Common myeloid progenitor, CD34-positive (primary cell): ENCODE measurements around the gene RASGEF1C.

Experiments used
- CTCF ChIA-PET: fragments of 350-600 bp; sonication (Branson Sonifier 250); formaldehyde crosslinking; loops from one replicate; lab custom pipeline; 2021; ENCODE audit warnings: antibody characterized with exemption; lab: Charles Lee
- POLR2A ChIA-PET: fragments of 350-600 bp; sonication (Branson Sonifier 250); formaldehyde crosslinking; loops from one replicate; lab custom pipeline; 2021; ENCODE audit warnings: antibody characterized with exemption; lab: Charles Lee
- DNase-seq, 3 donors: peaks; one replicate each; pipeline versions ENCODE4 v3.0.0 to v3.0.0-alpha.2; 2013
- H3K27ac ChIP-seq, 2 experiments: 1 replicate in 1 of 2; 2 replicates in 1 of 2; pipeline ENCODE4 v1.7.0; 2013; ENCODE audit warnings: inconsistent platforms in 2 of 2, low read length in 2 of 2, mild to moderate bottlenecking in 2 of 2, low read depth in 1 of 2, moderate library complexity in 1 of 2; ENCODE audit not compliant: severe bottlenecking in 2 of 2, insufficient read depth in 1 of 2, poor library complexity in 1 of 2
- H3K27me3 ChIP-seq, 5 experiments: replicated peaks in 2 of 5; 1 replicate in 3 of 5; 2 replicates in 2 of 5; pipeline versions ENCODE4 v1.6.1 to v1.7.0; 2013; ENCODE audit warnings: low read length in 4 of 5, mild to moderate bottlenecking in 2 of 5, moderate library complexity in 2 of 5, inconsistent platforms in 1 of 5; ENCODE audit not compliant: insufficient read depth in 5 of 5, control insufficient read depth in 4 of 5
- H3K36me3 ChIP-seq, 4 experiments: 1 replicate in 2 of 4; 2 replicates in 2 of 4; pipeline versions ENCODE4 v1.6.1 to v1.7.0; 2013; ENCODE audit warnings: low read length in 3 of 4, control low read depth in 1 of 4, mild to moderate bottlenecking in 1 of 4; ENCODE audit not compliant: control insufficient read depth in 4 of 4, insufficient read depth in 4 of 4
- H3K4me1 ChIP-seq, 4 experiments: 1 replicate in 3 of 4; 2 replicates in 1 of 4; pipeline versions ENCODE4 v1.6.1 to v1.7.1; 2013; ENCODE audit warnings: low read length in 3 of 4, mild to moderate bottlenecking in 3 of 4, control low read depth in 1 of 4, inconsistent platforms in 1 of 4, moderate library complexity in 1 of 4; ENCODE audit not compliant: control insufficient read depth in 4 of 4, insufficient read depth in 4 of 4; ENCODE audit errors: control extremely low read depth in 1 of 4
- H3K4me3 ChIP-seq, 7 experiments: 1 replicate in 4 of 7; 2 replicates in 3 of 7; pipeline versions ENCODE4 v1.5.1 to v1.7.0; 2013; ENCODE audit warnings: mild to moderate bottlenecking in 7 of 7, low read length in 6 of 7, moderate library complexity in 6 of 7, inconsistent platforms in 2 of 7, low read depth in 2 of 7, control low read depth in 1 of 7; ENCODE audit not compliant: insufficient read depth in 4 of 7, control insufficient read depth in 1 of 7; ENCODE audit errors: extremely low read depth in 1 of 7
- H3K9me3 ChIP-seq, 5 experiments: 1 replicate in 4 of 5; 2 replicates in 1 of 5; pipeline versions ENCODE4 v1.6.1 to v1.7.1; 2013; ENCODE audit warnings: low read length in 4 of 5, mild to moderate bottlenecking in 2 of 5, inconsistent platforms in 1 of 5, low read depth in 1 of 5, moderate library complexity in 1 of 5; ENCODE audit not compliant: control insufficient read depth in 4 of 5, insufficient read depth in 2 of 5; ENCODE audit errors: control extremely low read depth in 1 of 5
- WGBS: methylation state at CpG from one replicate; pipeline ENCODE4 v1.1.5; 2013; ENCODE audit not compliant: insufficient coverage; 5-methylcytosine and 5-hydroxymethylcytosine counted together

The RASGEF1C gene

GRCh38 chr5:180114304-180115003, 94.6 kb downstream of the RASGEF1C start:
- Histone ChIP-seq H3K27me3 (no peaks in the 10 kb centered on the region), H3K9me3 (no peaks in the 10 kb centered on the region), H3K36me3 (no peaks in the 10 kb centered on the region), H3K27ac (no peak overlapping the region), H3K4me1 (peaks cover 0 to 28% (median 8%) of the 10 kb centered on the region in 4 experiments), H3K4me3 (no peak overlapping the region)
- no peak for DNase-seq
- 97% methylated on average over 23 of the region's 23 CpGs for WGBS
- ChIA-PET CTCF (no interaction called here), POLR2A (no interaction called here)

- whole genome bisulfite sequencing = 100% methylated on average over 11 of the region's 23 CpGs
- H3K9me3 ChIP-seq = no peaks in the 10 kb centered on the region
- no peaks in the 10 kb centered on the region for H3K36me3 ChIP-seq
- H3K4me1 ChIP-seq = peaks cover 0 to 28% (median 8%) of the 10 kb centered on the region in 4 experiments
- no peak for DNase-seq
- no peak overlapping the region for H3K4me3 ChIP-seq
- CTCF ChIA-PET = no interaction called here
- POLR2A ChIA-PET = no interaction called here
- no peak overlapping the region for H3K27ac ChIP-seq
- H3K27me3 ChIP-seq = no peaks in the 10 kb centered on the region
These were observed 95.2 kb downstream of the RASGEF1C start for GRCh38 chr5:180113660-180114303.

GRCh38 chr5:180112181-180112861, 96.7 kb downstream of the RASGEF1C start:
- Histone ChIP-seq H3K9me3 (peaks cover 0 to 7% (median 1%) of the 10 kb centered on the region in 5 experiments), H3K27ac (no peak overlapping the region), H3K36me3 (no peaks in the 10 kb centered on the region), H3K4me1 (peaks cover 0 to 28% (median 8%) of the 10 kb centered on the region in 4 experiments), H3K27me3 (no peaks in the 10 kb centered on the region), H3K4me3 (no peak overlapping the region)
- WGBS = 91% methylated on average over 14 of the region's 15 CpGs
- DNase-seq = no peak
- ChIA-PET CTCF (no interaction called here), POLR2A (no interaction called here)

GRCh38 chr5:180111273-180112002, 97.6 kb downstream of the RASGEF1C start:
- Histone ChIP-seq H3K4me1 (peaks cover 0 to 27% (median 8%) of the 10 kb centered on the region in 4 experiments), H3K36me3 (no peaks in the 10 kb centered on the region), H3K4me3 (no peak overlapping the region), H3K27ac (no peak overlapping the region), H3K9me3 (peaks cover 0 to 12% (median 1%) of the 10 kb centered on the region in 5 experiments), H3K27me3 (no peaks in the 10 kb centered on the region)
- no peak for DNase-seq
- 98% methylated on average over 5 of the region's 7 CpGs for WGBS
- CTCF ChIA-PET = interaction anchor here (1.3 kb wide), 1 partner anchor 14 kb away, joined by 3 read pairs; no protein-coding TSS in a partner anchor
- POLR2A ChIA-PET = no interaction called here

GRCh38 chr5:180109920-180110319, 99.1 kb downstream of the RASGEF1C start:
- DNase-seq = no peak
- H3K9me3 ChIP-seq = peaks cover 0 to 19% (median 4%) of the 10 kb centered on the region in 5 experiments
- ChIA-PET CTCF (interaction anchor here (0.8 to 1.5 kb wide), 4 partner anchors 11 to 219 kb away, joined by 3 to 5 read pairs (median 4); no protein-coding TSS in a partner anchor), POLR2A (interaction anchor here (0.6 kb wide), 1 partner anchor 20 kb away, joined by 3 read pairs; no protein-coding TSS in a partner anchor)
- H3K27ac ChIP-seq = no peak overlapping the region
- no CpG with 5 or more reads among the region's 9 CpGs for WGBS
- H3K4me3 ChIP-seq = no peak overlapping the region
- H3K27me3 ChIP-seq = no peaks in the 10 kb centered on the region
- H3K4me1 ChIP-seq = peaks cover 0 to 19% (median 8%) of the 10 kb centered on the region in 4 experiments
- no peaks in the 10 kb centered on the region for H3K36me3 ChIP-seq

- Histone ChIP-seq H3K4me3 (no peak overlapping the region), H3K27me3 (no peaks in the 10 kb centered on the region), H3K9me3 (peaks cover 0 to 19% (median 4%) of the 10 kb centered on the region in 5 experiments), H3K36me3 (no peaks in the 10 kb centered on the region), H3K4me1 (peaks cover 0 to 19% (median 8%) of the 10 kb centered on the region in 4 experiments), H3K27ac (no peak overlapping the region)
- ChIA-PET POLR2A (no interaction called here), CTCF (no interaction called here)
- DNase-seq = no peak
- no CpG with 5 or more reads among the region's 1 CpG for WGBS
These were observed 102.0 kb downstream of the RASGEF1C start for GRCh38 chr5:180107005-180107404.
